C4-2B (cell line): Measurements from ENCODE around the gene FKBP6.

Experiments
- H3K27ac ChIP-seq: fragments of 450-650 bp; 2 replicates; pipeline ENCODE4 v1.5.1; 2017
- CTCF ChIP-seq: fragments of 450-650 bp; conservative IDR thresholded peaks from 2 replicates; pipeline ENCODE4 v1.5.1; 2017; ENCODE audit warnings: mild to moderate bottlenecking
- ZFX ChIP-seq: fragments of 450-650 bp; IDR thresholded peaks from 2 replicates; pipeline ENCODE4 v1.6.1; 2017

The FKBP6 gene

GRCh38 chr7:73340514-73340913 is 12.6 kb downstream of the FKBP6 start:
- TF ChIP-seq ZFX (no peak), CTCF (no peak)

GRCh38 chr7:73341877-73342276 is 13.9 kb downstream of the FKBP6 start:
- no peak overlapping the region for H3K27ac ChIP-seq
- no peak for TF ChIP-seq CTCF
- TF ChIP-seq ZFX, result no peak

More at GRCh38 chr7:73340514-73340913, 12.6 kb downstream of the FKBP6 start:
- no peak overlapping the region for H3K27ac ChIP-seq

GRCh38 chr7:73342645-73343044 is 14.7 kb downstream of the FKBP6 start:
- H3K27ac ChIP-seq, result no peak overlapping the region
- no peak for TF ChIP-seq CTCF
- no peak for TF ChIP-seq ZFX

- no peak overlapping the region for H3K27ac ChIP-seq
- TF ChIP-seq CTCF (no peak), ZFX (no peak)
Measured at GRCh38 chr7:73343671-73344380, 15.9 kb downstream of the FKBP6 start.

- H3K27ac ChIP-seq, result no peak overlapping the region
- TF ChIP-seq ZFX (no peak), CTCF (no peak)
Measured at GRCh38 chr7:73345538-73345937, 17.6 kb downstream of the FKBP6 start.

- TF ChIP-seq ZFX (no peak), CTCF (no peak)
- H3K27ac ChIP-seq, result no peak overlapping the region
Measured at GRCh38 chr7:73345951-73346350, 18.0 kb downstream of the FKBP6 start.

GRCh38 chr7:73349763-73350162 is 21.8 kb downstream of the FKBP6 start:
- no peak overlapping the region for H3K27ac ChIP-seq
- TF ChIP-seq CTCF (no peak), ZFX (no peak)
